Ishikawa (cell line): Measurements from ENCODE around the gene FMR1NB.

Experiments used
- CEBPB ChIP-seq: IDR thresholded peaks from 2 replicates; pipeline ENCODE4 v1.6.1; 2012
- CREB1 ChIP-seq: IDR thresholded peaks from 2 replicates; pipeline ENCODE4 v1.6.1; 2012; ENCODE audit warnings: low read depth
- EP300 ChIP-seq: IDR thresholded peaks from 2 replicates; pipeline ENCODE4 v1.6.1; 2012; ENCODE audit warnings: borderline replicate concordance
- FOXM1 ChIP-seq: IDR thresholded peaks from 2 replicates; pipeline ENCODE4 v1.6.1; 2012; ENCODE audit warnings: low read depth, borderline replicate concordance
- MAX ChIP-seq: IDR thresholded peaks from 2 replicates; pipeline ENCODE4 v1.6.1; 2012
- NFIC ChIP-seq: IDR thresholded peaks from 2 replicates; pipeline ENCODE4 v1.6.1; 2012
- RAD21 ChIP-seq: IDR thresholded peaks from 2 replicates; pipeline ENCODE4 v1.6.1; 2012; ENCODE audit warnings: low read depth
- TAF1 ChIP-seq: IDR thresholded peaks from 2 replicates; pipeline ENCODE4 v1.6.1; 2012; ENCODE audit warnings: low read depth, mild to moderate bottlenecking
- TCF12 ChIP-seq: IDR thresholded peaks from 2 replicates; pipeline ENCODE4 v1.6.1; 2012; ENCODE audit warnings: low read depth
- TEAD4 ChIP-seq: IDR thresholded peaks from 2 replicates; pipeline ENCODE4 v1.6.1; 2012
- YY1 ChIP-seq: IDR thresholded peaks from 2 replicates; pipeline ENCODE4 v1.6.1; 2012; ENCODE audit warnings: low read depth
- ZBTB7A ChIP-seq: IDR thresholded peaks from 2 replicates; pipeline ENCODE4 v1.6.1; 2012; ENCODE audit warnings: low read depth
- TF ChIP-seq, protein P1 (sequence below): IDR thresholded peaks from 2 replicates; pipeline ENCODE4 v1.6.1; 2012; ENCODE audit warnings: low read depth, mild to moderate bottlenecking

DNA sequence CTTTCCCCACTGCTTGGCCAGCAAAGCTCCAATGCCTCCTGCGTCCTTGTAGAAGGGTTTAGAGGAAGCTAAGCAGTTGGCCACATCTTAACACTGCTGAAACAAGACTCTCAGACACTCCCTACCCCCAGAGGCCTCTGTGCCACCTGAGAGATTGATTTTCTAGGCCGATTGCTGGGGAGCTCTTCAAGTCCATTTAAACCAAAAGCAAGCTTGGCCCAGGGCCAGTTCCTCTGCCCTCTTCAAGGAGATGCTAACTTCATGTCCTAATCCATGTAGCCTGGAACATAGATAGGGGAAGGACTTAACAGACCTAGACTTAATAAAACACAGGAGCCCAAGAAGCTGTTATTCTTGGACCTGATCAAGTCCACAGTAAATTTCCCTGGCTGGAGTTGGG lies 27.2 kb upstream of the FMR1NB start:
- TF ChIP-seq FOXM1, result no peak
- no peak for TF ChIP-seq CEBPB
- no peak for TF ChIP-seq NFIC
- no peak for TF ChIP-seq CREB1
- no peak for TF ChIP-seq EP300
- TF ChIP-seq MAX, result no peak
- no peak for TF ChIP-seq RAD21
- no peak for TF ChIP-seq TAF1
- TF ChIP-seq, protein P1, sequence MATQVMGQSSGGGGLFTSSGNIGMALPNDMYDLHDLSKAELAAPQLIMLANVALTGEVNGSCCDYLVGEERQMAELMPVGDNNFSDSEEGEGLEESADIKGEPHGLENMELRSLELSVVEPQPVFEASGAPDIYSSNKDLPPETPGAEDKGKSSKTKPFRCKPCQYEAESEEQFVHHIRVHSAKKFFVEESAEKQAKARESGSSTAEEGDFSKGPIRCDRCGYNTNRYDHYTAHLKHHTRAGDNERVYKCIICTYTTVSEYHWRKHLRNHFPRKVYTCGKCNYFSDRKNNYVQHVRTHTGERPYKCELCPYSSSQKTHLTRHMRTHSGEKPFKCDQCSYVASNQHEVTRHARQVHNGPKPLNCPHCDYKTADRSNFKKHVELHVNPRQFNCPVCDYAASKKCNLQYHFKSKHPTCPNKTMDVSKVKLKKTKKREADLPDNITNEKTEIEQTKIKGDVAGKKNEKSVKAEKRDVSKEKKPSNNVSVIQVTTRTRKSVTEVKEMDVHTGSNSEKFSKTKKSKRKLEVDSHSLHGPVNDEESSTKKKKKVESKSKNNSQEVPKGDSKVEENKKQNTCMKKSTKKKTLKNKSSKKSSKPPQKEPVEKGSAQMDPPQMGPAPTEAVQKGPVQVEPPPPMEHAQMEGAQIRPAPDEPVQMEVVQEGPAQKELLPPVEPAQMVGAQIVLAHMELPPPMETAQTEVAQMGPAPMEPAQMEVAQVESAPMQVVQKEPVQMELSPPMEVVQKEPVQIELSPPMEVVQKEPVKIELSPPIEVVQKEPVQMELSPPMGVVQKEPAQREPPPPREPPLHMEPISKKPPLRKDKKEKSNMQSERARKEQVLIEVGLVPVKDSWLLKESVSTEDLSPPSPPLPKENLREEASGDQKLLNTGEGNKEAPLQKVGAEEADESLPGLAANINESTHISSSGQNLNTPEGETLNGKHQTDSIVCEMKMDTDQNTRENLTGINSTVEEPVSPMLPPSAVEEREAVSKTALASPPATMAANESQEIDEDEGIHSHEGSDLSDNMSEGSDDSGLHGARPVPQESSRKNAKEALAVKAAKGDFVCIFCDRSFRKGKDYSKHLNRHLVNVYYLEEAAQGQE, result no peak
- no peak for TF ChIP-seq TEAD4
- TF ChIP-seq YY1, result no peak
- no peak for TF ChIP-seq TCF12
- TF ChIP-seq ZBTB7A, result no peak
